ENCODE results near the gene AADACL3. TPM values are rescaled to one million over a fixed set of nuclear protein-coding genes. Genes with fewer than 3 reads are reported as not detected.

Gene AADACL3
- total and polyA plus RNA-seq, 2 experiments from 2014 or later = 0.10 TPM; not detected in 1

DNA sequence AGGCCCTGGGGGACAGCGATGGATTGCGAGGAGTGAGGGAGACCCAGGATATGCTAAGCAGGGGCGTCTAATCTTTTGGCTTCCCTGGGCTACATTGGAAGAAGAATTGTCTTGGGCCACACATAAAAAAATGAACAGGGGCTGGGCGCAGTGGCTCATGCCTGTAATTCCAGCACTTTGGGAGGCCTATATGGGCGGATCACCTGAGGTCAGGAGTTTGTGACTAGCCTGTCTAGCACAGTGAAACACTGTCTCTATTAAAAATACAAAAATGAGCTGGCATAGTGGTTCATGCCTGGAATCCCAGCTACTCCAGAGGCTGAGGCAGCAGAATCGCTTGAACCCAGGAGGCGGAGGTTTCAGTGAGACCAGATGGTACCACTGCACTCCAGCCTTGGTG, 46.9 kb downstream of the AADACL3 start:
- Histone ChIP-seq H3K9me3 (ENCODE audit: low read depth) (no peaks in the 10 kb centered on the region), H2AFZ (no peak overlapping the region), H4K20me1 (ENCODE audit: insufficient read depth, poor library complexity, severe bottlenecking) (no peaks in the 10 kb centered on the region), H3K4me2 (no peak overlapping the region), H3K27me3 (no peaks in the 10 kb centered on the region), H3K36me3 (replicated peaks; ENCODE audit: insufficient read depth, low read depth) (no peaks in the 10 kb centered on the region), H3K4me1 (ENCODE audit: insufficient read depth) (no peaks in the 10 kb centered on the region), H3K9me2 (replicated peaks; ENCODE audit: insufficient read depth) (no peaks in the 10 kb centered on the region), H3K79me2 (no peaks in the 10 kb centered on the region), H3K4me3 (no peak overlapping the region), H3K27ac (no peak overlapping the region)
- WGBS (ENCODE audit: low lambda C conversion rate, missing lambda C conversion rate) = 89% methylated on average over 7 of the region's 7 CpGs
- TF ChIP-seq EZH2phosphoT487 (IDR thresholded peaks at IDR 0.05; ENCODE audit: low read depth, severe bottlenecking, unreplicated experiment) = no peak
- TF ChIP-seq, protein P1, sequence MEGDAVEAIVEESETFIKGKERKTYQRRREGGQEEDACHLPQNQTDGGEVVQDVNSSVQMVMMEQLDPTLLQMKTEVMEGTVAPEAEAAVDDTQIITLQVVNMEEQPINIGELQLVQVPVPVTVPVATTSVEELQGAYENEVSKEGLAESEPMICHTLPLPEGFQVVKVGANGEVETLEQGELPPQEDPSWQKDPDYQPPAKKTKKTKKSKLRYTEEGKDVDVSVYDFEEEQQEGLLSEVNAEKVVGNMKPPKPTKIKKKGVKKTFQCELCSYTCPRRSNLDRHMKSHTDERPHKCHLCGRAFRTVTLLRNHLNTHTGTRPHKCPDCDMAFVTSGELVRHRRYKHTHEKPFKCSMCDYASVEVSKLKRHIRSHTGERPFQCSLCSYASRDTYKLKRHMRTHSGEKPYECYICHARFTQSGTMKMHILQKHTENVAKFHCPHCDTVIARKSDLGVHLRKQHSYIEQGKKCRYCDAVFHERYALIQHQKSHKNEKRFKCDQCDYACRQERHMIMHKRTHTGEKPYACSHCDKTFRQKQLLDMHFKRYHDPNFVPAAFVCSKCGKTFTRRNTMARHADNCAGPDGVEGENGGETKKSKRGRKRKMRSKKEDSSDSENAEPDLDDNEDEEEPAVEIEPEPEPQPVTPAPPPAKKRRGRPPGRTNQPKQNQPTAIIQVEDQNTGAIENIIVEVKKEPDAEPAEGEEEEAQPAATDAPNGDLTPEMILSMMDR (IDR thresholded peaks at IDR 0.05; ENCODE audit: poor library complexity) = no peak
- TF ChIP-seq EZH2 (IDR thresholded peaks at IDR 0.05; ENCODE audit: borderline replicate concordance) = no peak
- no peak for DNase-seq (ENCODE audit: low spot score)

DNA sequence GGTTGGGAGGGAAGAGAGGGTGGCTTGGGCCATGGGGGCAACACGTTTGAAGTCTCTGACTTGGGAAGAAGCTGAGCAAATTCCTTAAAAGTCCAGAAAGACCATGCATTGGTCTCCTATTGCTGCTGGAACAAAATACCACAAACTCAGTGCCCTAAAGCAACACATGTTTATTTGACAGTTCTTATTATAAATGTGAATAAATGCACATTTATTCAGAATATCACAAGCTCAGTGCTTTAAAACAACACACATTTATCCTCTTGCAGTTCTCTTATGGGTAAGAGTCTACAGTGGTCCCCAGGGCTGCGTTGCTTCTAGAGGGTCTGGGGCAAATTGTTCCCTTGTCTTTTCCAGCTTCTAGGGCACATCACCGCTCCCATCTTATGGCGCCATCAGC, 47.6 kb downstream of the AADACL3 start:
- H4K20me1 ChIP-seq (ENCODE audit: insufficient read depth, poor library complexity, severe bottlenecking) = no peaks in the 10 kb centered on the region
- H3K79me2 ChIP-seq = no peaks in the 10 kb centered on the region
- H3K36me3 ChIP-seq (replicated peaks; ENCODE audit: insufficient read depth, low read depth) = no peaks in the 10 kb centered on the region
- H3K4me1 ChIP-seq (ENCODE audit: insufficient read depth) = no peaks in the 10 kb centered on the region
- TF ChIP-seq EZH2phosphoT487 (IDR thresholded peaks at IDR 0.05; ENCODE audit: low read depth, severe bottlenecking, unreplicated experiment) (no peak), EZH2 (IDR thresholded peaks at IDR 0.05; ENCODE audit: borderline replicate concordance) (no peak)
- TF ChIP-seq, protein P1 (IDR thresholded peaks at IDR 0.05; ENCODE audit: poor library complexity) = no peak
- no peak for DNase-seq (ENCODE audit: low spot score)
- no peaks in the 10 kb centered on the region for H3K9me2 ChIP-seq (replicated peaks; ENCODE audit: insufficient read depth)
- H3K27me3 ChIP-seq = no peaks in the 10 kb centered on the region
- no peak overlapping the region for H3K27ac ChIP-seq
- no peak overlapping the region for H3K4me2 ChIP-seq
- no peaks in the 10 kb centered on the region for H3K9me3 ChIP-seq (ENCODE audit: low read depth)
- H3K4me3 ChIP-seq = no peak overlapping the region
- WGBS (ENCODE audit: low lambda C conversion rate, missing lambda C conversion rate) = 79% methylated on average over 4 of the region's 4 CpGs
- no peak overlapping the region for H2AFZ ChIP-seq

DNA sequence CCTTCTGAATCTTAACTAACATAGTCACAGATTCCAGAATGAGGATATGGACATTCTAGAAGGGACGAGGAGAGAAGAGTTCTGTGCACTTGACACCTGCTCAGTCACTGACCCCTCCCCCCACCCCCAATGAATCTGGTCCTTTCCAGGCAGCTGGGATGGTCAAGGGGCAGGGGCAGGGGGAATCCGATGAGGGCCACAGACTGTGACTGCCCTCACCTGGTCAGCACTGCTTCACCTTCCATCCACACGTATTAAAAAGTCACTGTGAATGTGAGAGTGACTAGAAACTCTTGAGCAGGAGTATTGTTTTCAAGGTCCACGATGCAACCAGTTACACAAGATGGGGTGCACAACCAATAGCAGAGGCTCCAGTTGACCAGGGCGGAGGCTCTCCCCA, 48.1 kb downstream of the AADACL3 start:
- Histone ChIP-seq H3K4me3 (no peak overlapping the region), H3K36me3 (replicated peaks; ENCODE audit: insufficient read depth, low read depth) (no peaks in the 10 kb centered on the region), H3K79me2 (no peaks in the 10 kb centered on the region), H4K20me1 (ENCODE audit: insufficient read depth, poor library complexity, severe bottlenecking) (no peaks in the 10 kb centered on the region), H3K4me2 (no peak overlapping the region), H3K9me2 (replicated peaks; ENCODE audit: insufficient read depth) (no peaks in the 10 kb centered on the region), H2AFZ (no peak overlapping the region), H3K9me3 (ENCODE audit: low read depth) (no peaks in the 10 kb centered on the region), H3K27me3 (no peaks in the 10 kb centered on the region), H3K4me1 (ENCODE audit: insufficient read depth) (no peaks in the 10 kb centered on the region), H3K27ac (no peak overlapping the region)
- WGBS (ENCODE audit: low lambda C conversion rate, missing lambda C conversion rate) = 72% methylated on average over 5 of the region's 5 CpGs
- no peak for DNase-seq (ENCODE audit: low spot score)
- TF ChIP-seq EZH2 (IDR thresholded peaks at IDR 0.05; ENCODE audit: borderline replicate concordance) (no peak), EZH2phosphoT487 (IDR thresholded peaks at IDR 0.05; ENCODE audit: low read depth, severe bottlenecking, unreplicated experiment) (no peak)
- TF ChIP-seq, protein P1 (IDR thresholded peaks at IDR 0.05; ENCODE audit: poor library complexity) = no peak

DNA sequence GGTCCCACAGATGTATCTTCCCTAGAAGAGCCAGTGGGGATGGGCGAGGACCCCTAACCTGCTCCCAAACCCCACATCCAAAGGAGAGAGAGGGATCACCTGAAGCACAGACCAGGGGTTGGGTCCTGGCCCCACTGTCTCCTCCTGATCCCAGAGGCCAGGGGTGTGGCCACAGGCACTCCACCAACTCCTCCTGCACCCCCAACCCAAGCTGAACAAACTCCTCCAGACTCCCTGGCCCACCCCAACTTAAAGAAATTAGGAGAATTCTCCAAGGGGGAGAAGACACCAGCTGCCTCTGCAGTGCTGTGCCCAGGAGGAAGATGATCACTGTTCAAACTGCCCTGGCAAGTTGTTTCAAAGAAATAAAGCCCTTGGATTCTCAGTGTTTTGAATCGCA, 53.1 kb downstream of the AADACL3 start:
- no peaks in the 10 kb centered on the region for H4K20me1 ChIP-seq (ENCODE audit: insufficient read depth, poor library complexity, severe bottlenecking)
- H3K9me3 ChIP-seq (ENCODE audit: low read depth) = no peaks in the 10 kb centered on the region
- H2AFZ ChIP-seq = no peak overlapping the region
- no peaks in the 10 kb centered on the region for H3K79me2 ChIP-seq
- H3K36me3 ChIP-seq (replicated peaks; ENCODE audit: insufficient read depth, low read depth) = no peaks in the 10 kb centered on the region
- H3K9me2 ChIP-seq (replicated peaks; ENCODE audit: insufficient read depth) = no peaks in the 10 kb centered on the region
- TF ChIP-seq EZH2phosphoT487 (IDR thresholded peaks at IDR 0.05; ENCODE audit: low read depth, severe bottlenecking, unreplicated experiment) (no peak), EZH2 (IDR thresholded peaks at IDR 0.05; ENCODE audit: borderline replicate concordance) (no peak)
- TF ChIP-seq, protein P1 (IDR thresholded peaks at IDR 0.05; ENCODE audit: poor library complexity) = no peak
- H3K27ac ChIP-seq = no peak overlapping the region
- no peak for DNase-seq (ENCODE audit: low spot score)
- no peak overlapping the region for H3K4me3 ChIP-seq
- whole genome bisulfite sequencing (ENCODE audit: low lambda C conversion rate, missing lambda C conversion rate) = 86% methylated on average over 2 of the region's 2 CpGs
- H3K4me1 ChIP-seq (ENCODE audit: insufficient read depth) = no peaks in the 10 kb centered on the region
- H3K4me2 ChIP-seq = no peak overlapping the region
- no peaks in the 10 kb centered on the region for H3K27me3 ChIP-seq

Data from hepatocyte (in vitro differentiated cells).